Measurements from ENCODE around the gene TBC1D22A.

The TBC1D22A gene

GRCh38 chr22:46844606-46845210, 82.3 kb downstream of the TBC1D22A start:
- H3K4me3 ChIP-seq (ENCODE audit: low read length): no peak overlapping the region
- H2AFZ ChIP-seq (ENCODE audit: low read depth, low read length): no peak overlapping the region

GRCh38 chr22:46845296-46846149, 83.1 kb downstream of the TBC1D22A start:
- Histone ChIP-seq H3K4me3 (ENCODE audit: low read length) (no peak overlapping the region), H3K9me3 (ENCODE audit: low read length) (peaks cover 2% of the 10 kb centered on the region), H2AFZ (ENCODE audit: low read depth, low read length) (no peak overlapping the region), H3K4me1 (ENCODE audit: insufficient read depth, low read length) (no peaks in the 10 kb centered on the region), H3K36me3 (ENCODE audit: insufficient read depth, low read length) (peaks cover 2% of the 10 kb centered on the region), H3K27me3 (ENCODE audit: insufficient read depth, low read length) (no peaks in the 10 kb centered on the region)

More at GRCh38 chr22:46844606-46845210, 82.3 kb downstream of the TBC1D22A start:
- H3K27me3 ChIP-seq (ENCODE audit: insufficient read depth, low read length): no peaks in the 10 kb centered on the region
- H3K4me1 ChIP-seq (ENCODE audit: insufficient read depth, low read length): no peaks in the 10 kb centered on the region
- peaks cover 2% of the 10 kb centered on the region for H3K9me3 ChIP-seq (ENCODE audit: low read length)
- H3K36me3 ChIP-seq (ENCODE audit: insufficient read depth, low read length): peaks cover 2% of the 10 kb centered on the region

GRCh38 chr22:46846150-46846831, 83.8 kb downstream of the TBC1D22A start:
- H3K4me3 ChIP-seq (ENCODE audit: low read length): no peak overlapping the region
- H3K27me3 ChIP-seq (ENCODE audit: insufficient read depth, low read length): no peaks in the 10 kb centered on the region
- no peaks in the 10 kb centered on the region for H3K9me3 ChIP-seq (ENCODE audit: low read length)
- H3K36me3 ChIP-seq (ENCODE audit: insufficient read depth, low read length): peaks cover 4% of the 10 kb centered on the region
- no peak overlapping the region for H2AFZ ChIP-seq (ENCODE audit: low read depth, low read length)
- no peaks in the 10 kb centered on the region for H3K4me1 ChIP-seq (ENCODE audit: insufficient read depth, low read length)

- Histone ChIP-seq H3K4me1 (ENCODE audit: insufficient read depth, low read length) (no peaks in the 10 kb centered on the region), H2AFZ (ENCODE audit: low read depth, low read length) (no peak overlapping the region), H3K27me3 (ENCODE audit: insufficient read depth, low read length) (no peaks in the 10 kb centered on the region), H3K9me3 (ENCODE audit: low read length) (peaks cover under 1% of the 10 kb centered on the region), H3K36me3 (ENCODE audit: insufficient read depth, low read length) (peaks cover 5% of the 10 kb centered on the region), H3K4me3 (ENCODE audit: low read length) (no peak overlapping the region)
These were observed 84.4 kb downstream of the TBC1D22A start for GRCh38 chr22:46846832-46847355.

DNA sequence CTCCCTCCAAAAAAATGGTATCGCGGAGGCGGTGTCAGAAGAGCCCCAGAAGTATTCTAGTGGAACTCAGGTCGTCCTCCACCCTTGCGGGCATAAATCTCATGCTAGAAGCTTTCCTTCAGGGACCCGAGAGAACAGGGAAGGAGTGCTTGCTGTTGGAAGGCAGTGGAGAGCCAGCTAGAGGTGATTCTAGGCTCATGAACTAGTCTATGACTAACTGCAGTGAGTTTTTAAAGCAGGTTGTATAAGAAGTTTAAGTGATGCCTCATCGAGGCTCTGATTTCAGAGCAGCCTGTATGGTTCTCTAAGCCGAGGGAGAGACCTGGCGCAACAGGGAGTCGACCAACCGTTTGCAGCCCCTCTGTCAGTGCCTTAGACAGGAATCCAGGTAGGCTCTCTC, 85.7 kb downstream of the TBC1D22A start:
- Histone ChIP-seq H3K4me3 (ENCODE audit: low read length) (no peak overlapping the region), H3K9me3 (ENCODE audit: low read length) (peaks cover 11% of the 10 kb centered on the region), H3K27me3 (ENCODE audit: insufficient read depth, low read length) (no peaks in the 10 kb centered on the region)

DNA sequence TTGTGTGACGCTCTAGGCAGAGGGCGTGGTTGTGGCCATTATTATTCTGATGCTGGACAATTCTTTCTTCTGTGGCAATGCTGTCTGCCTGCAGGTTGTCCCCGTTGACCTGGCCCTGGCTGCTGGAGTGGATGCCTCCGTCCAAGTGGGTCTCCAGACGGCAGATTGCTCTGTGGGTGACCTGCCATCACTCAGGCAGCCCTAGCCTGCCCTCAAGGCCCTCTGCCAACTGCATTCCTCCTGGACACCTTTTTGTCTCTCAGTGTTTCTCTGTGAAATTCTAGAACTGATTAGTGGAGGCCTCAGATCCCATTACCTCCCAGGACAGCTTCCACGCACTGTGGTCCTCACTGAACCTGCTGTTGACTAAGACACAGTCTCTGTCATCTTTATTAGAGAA, 86.7 kb downstream of the TBC1D22A start:
- H3K9me3 ChIP-seq (ENCODE audit: low read length): peaks cover 14% of the 10 kb centered on the region
- H3K4me3 ChIP-seq (ENCODE audit: low read length): no peak overlapping the region
- no peak overlapping the region for H2AFZ ChIP-seq (ENCODE audit: low read depth, low read length)
- H3K27me3 ChIP-seq (ENCODE audit: insufficient read depth, low read length): no peaks in the 10 kb centered on the region
- H3K4me1 ChIP-seq (ENCODE audit: insufficient read depth, low read length): no peaks in the 10 kb centered on the region
- peaks cover 5% of the 10 kb centered on the region for H3K36me3 ChIP-seq (ENCODE audit: insufficient read depth, low read length)

More for the DNA sequence above, 85.7 kb downstream of the TBC1D22A start:
- Histone ChIP-seq H2AFZ (ENCODE audit: low read depth, low read length) (no peak overlapping the region), H3K4me1 (ENCODE audit: insufficient read depth, low read length) (no peaks in the 10 kb centered on the region), H3K36me3 (ENCODE audit: insufficient read depth, low read length) (peaks cover 5% of the 10 kb centered on the region)

- Histone ChIP-seq H3K4me3 (ENCODE audit: low read length) (no peak overlapping the region), H3K27me3 (ENCODE audit: insufficient read depth, low read length) (no peaks in the 10 kb centered on the region), H2AFZ (ENCODE audit: low read depth, low read length) (no peak overlapping the region), H3K9me3 (ENCODE audit: low read length) (peaks cover 14% of the 10 kb centered on the region), H3K4me1 (ENCODE audit: insufficient read depth, low read length) (no peaks in the 10 kb centered on the region), H3K36me3 (ENCODE audit: insufficient read depth, low read length) (peaks cover 5% of the 10 kb centered on the region)
These were observed 87.5 kb downstream of the TBC1D22A start for GRCh38 chr22:46849951-46850350.

DNA sequence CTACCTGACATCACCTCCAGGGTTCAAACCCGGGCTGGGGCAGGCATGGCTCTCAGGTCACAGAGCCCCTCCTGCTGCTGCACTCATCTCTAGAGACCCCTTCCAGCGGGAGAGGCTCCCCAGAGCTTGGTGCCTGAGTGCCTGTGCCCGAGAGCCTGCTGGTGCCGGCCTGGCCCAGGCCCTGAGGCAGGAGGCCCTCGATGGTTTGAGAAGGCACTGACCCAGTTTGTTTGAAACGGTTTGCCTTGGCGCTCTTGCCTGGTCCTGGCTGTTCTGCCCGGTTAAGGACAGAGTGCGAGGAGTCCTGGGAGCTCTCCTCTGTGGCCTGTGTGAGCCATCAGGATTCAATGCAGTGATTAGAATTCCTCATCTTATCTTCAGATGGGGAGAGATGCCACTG, 88.9 kb downstream of the TBC1D22A start:
- H3K9me3 ChIP-seq (ENCODE audit: low read length): peaks cover 14% of the 10 kb centered on the region
- H3K36me3 ChIP-seq (ENCODE audit: insufficient read depth, low read length): peaks cover 5% of the 10 kb centered on the region
- H3K4me1 ChIP-seq (ENCODE audit: insufficient read depth, low read length): no peaks in the 10 kb centered on the region
- H2AFZ ChIP-seq (ENCODE audit: low read depth, low read length): no peak overlapping the region
- H3K4me3 ChIP-seq (ENCODE audit: low read length): no peak overlapping the region
- no peaks in the 10 kb centered on the region for H3K27me3 ChIP-seq (ENCODE audit: insufficient read depth, low read length)

GRCh38 chr22:46851941-46852340, 89.5 kb downstream of the TBC1D22A start:
- no peak overlapping the region for H3K4me3 ChIP-seq (ENCODE audit: low read length)
- no peaks in the 10 kb centered on the region for H3K4me1 ChIP-seq (ENCODE audit: insufficient read depth, low read length)
- peaks cover 5% of the 10 kb centered on the region for H3K36me3 ChIP-seq (ENCODE audit: insufficient read depth, low read length)
- peaks cover 14% of the 10 kb centered on the region for H3K9me3 ChIP-seq (ENCODE audit: low read length)
- no peak overlapping the region for H2AFZ ChIP-seq (ENCODE audit: low read depth, low read length)
- no peaks in the 10 kb centered on the region for H3K27me3 ChIP-seq (ENCODE audit: insufficient read depth, low read length)

- no peaks in the 10 kb centered on the region for H3K4me1 ChIP-seq (ENCODE audit: insufficient read depth, low read length)
- H2AFZ ChIP-seq (ENCODE audit: low read depth, low read length): no peak overlapping the region
- peaks cover 16% of the 10 kb centered on the region for H3K9me3 ChIP-seq (ENCODE audit: low read length)
- no peak overlapping the region for H3K4me3 ChIP-seq (ENCODE audit: low read length)
- peaks cover 3% of the 10 kb centered on the region for H3K36me3 ChIP-seq (ENCODE audit: insufficient read depth, low read length)
- no peaks in the 10 kb centered on the region for H3K27me3 ChIP-seq (ENCODE audit: insufficient read depth, low read length)
These were observed 90.3 kb downstream of the TBC1D22A start for GRCh38 chr22:46852771-46853170.

DNA sequence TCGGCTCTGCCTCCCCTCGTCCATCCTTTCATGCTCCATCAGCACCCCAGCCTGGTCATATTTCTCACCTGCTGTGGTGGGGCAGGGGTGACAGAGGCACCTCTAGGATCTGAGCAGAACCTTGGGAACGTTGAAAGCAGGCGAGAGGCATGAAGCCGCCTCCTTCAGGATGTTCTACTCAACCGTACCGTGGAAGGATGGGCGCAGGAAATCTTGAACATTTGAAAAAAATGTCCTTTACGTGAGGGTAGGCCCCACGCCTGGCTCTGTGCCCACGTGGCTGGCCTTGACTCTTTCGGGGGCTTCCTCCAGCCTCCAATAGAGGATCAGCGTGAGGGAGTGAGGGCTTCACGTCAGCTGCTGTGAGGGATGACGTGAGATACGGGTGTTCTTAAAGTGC, 90.7 kb downstream of the TBC1D22A start:
- Histone ChIP-seq H3K9me3 (ENCODE audit: low read length) (peaks cover 19% of the 10 kb centered on the region), H2AFZ (ENCODE audit: low read depth, low read length) (no peak overlapping the region), H3K36me3 (ENCODE audit: insufficient read depth, low read length) (peaks cover 3% of the 10 kb centered on the region), H3K4me1 (ENCODE audit: insufficient read depth, low read length) (no peaks in the 10 kb centered on the region), H3K4me3 (ENCODE audit: low read length) (no peak overlapping the region), H3K27me3 (ENCODE audit: insufficient read depth, low read length) (no peaks in the 10 kb centered on the region)

DNA sequence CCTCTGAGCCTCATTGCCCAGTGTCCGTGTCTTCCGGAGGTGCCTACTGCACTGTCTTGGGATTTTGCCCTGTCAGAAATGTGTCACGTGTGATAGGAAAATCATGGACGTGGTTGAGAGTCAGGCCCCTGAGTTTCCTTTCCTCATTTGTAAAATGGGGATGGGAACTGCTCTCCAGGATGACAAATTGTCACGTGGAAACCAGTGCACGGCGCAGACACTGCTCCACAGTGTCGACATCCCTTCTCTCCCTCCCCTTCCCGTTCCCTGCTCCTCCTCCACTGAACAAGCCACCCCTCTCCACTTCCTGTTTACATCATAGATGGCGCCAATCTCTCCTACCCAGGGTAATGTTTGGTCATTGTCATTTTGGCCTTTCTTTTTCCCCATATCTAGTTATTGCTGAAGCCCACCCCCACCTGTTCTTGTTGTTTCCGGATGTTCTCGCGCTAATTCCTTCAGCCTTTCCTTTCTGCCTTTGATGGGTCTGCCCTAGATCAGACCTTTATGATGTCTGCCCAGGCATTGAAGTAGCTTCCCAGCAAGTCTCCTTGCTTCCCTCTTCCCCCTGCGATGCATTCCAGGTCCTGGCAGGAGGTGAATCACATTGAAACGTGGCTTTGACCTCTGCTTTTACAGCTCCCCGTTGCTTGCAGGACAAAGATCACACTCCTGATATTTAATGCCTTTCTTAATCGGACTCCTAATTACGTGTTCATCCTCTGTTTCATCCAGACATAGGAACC, 91.8 kb downstream of the TBC1D22A start:
- Histone ChIP-seq H3K36me3 (ENCODE audit: insufficient read depth, low read length) (peaks cover 3% of the 10 kb centered on the region), H3K27me3 (ENCODE audit: insufficient read depth, low read length) (no peaks in the 10 kb centered on the region), H3K4me1 (ENCODE audit: insufficient read depth, low read length) (no peaks in the 10 kb centered on the region), H3K9me3 (ENCODE audit: low read length) (peaks cover 23% of the 10 kb centered on the region), H2AFZ (ENCODE audit: low read depth, low read length) (no peak overlapping the region), H3K4me3 (ENCODE audit: low read length) (no peak overlapping the region)
